ENCODE results near the gene WDR45B. TPM values are rescaled to one million over a fixed set of nuclear protein-coding genes. Genes with fewer than 3 reads are reported as not detected.

Gene WDR45B
- total RNA-seq, 2 experiments from 2014 or later = 49.8 to 54.3 TPM

- Histone ChIP-seq H3K9me3 (ENCODE audit: control insufficient read depth in 1 of 2, insufficient read depth in 1 of 2, low read length in 2 of 2) (no peaks in the 10 kb centered on the region), H3K4me1 (ENCODE audit: insufficient read depth, low read length) (peaks cover 5% of the 10 kb centered on the region), H3K4me3 (ENCODE audit: low read length) (no peak overlapping the region), H3K36me3 (ENCODE audit: insufficient read depth, low read length) (no peaks in the 10 kb centered on the region), H3K27ac (ENCODE audit: low read depth in 1 of 2, low read length in 2 of 2) (no peak overlapping the region), H3K27me3 (ENCODE audit: control insufficient read depth in 1 of 2, insufficient read depth in 2 of 2, low read length in 2 of 2) (no peaks in the 10 kb centered on the region)
- no peak overlapping the region for H3K4me3 Mint-ChIP-seq
- peaks cover 6% of the 10 kb centered on the region for H3K4me1 Mint-ChIP-seq (ENCODE audit: low read depth)
- H3K27me3 Mint-ChIP-seq = no peaks in the 10 kb centered on the region
- H3K36me3 Mint-ChIP-seq (ENCODE audit: low read depth) = peaks cover 7% of the 10 kb centered on the region
- H3K9me3 Mint-ChIP-seq = no peaks in the 10 kb centered on the region
- no peak for DNase-seq
- CTCF ChIA-PET = no interaction called here
- no peak overlapping the region for H3K27ac Mint-ChIP-seq
- intact Hi-C loops (cut with DNase I, micrococcal nuclease) = no loop called here
- no peak for ATAC-seq (ENCODE audit: poor library complexity)
- POLR2A ChIA-PET = no interaction called here
- TF ChIP-seq CTCF (IDR thresholded peaks at IDR 0.05) = no peak
Observed at GRCh38 chr17:82664276-82664575, 16.0 kb upstream of the WDR45B start.

GRCh38 chr17:82663381-82664275, 15.4 kb upstream of the WDR45B start:
- no peaks in the 10 kb centered on the region for H3K27me3 Mint-ChIP-seq
- peaks cover 7% of the 10 kb centered on the region for H3K36me3 Mint-ChIP-seq (ENCODE audit: low read depth)
- TF ChIP-seq CTCF (IDR thresholded peaks at IDR 0.05) = no peak
- no peaks in the 10 kb centered on the region for H3K9me3 ChIP-seq (ENCODE audit: control insufficient read depth in 1 of 2, insufficient read depth in 1 of 2, low read length in 2 of 2)
- H3K36me3 ChIP-seq (ENCODE audit: insufficient read depth, low read length) = no peaks in the 10 kb centered on the region
- ChIA-PET POLR2A (no interaction called here), CTCF (no interaction called here)
- ATAC-seq (ENCODE audit: poor library complexity) (no peak), DNase-seq (no peak)
- H3K9me3 Mint-ChIP-seq = no peaks in the 10 kb centered on the region
- no peak overlapping the region for H3K27ac Mint-ChIP-seq
- H3K4me1 Mint-ChIP-seq (ENCODE audit: low read depth) = peaks cover 4% of the 10 kb centered on the region
- H3K4me3 ChIP-seq (ENCODE audit: low read length) = no peak overlapping the region
- intact Hi-C loops (cut with DNase I, micrococcal nuclease) = no loop called here
- no peaks in the 10 kb centered on the region for H3K27me3 ChIP-seq (ENCODE audit: control insufficient read depth in 1 of 2, insufficient read depth in 2 of 2, low read length in 2 of 2)
- H3K4me1 ChIP-seq (ENCODE audit: insufficient read depth, low read length) = peaks cover 2% of the 10 kb centered on the region
- no peak overlapping the region for H3K4me3 Mint-ChIP-seq
- H3K27ac ChIP-seq (ENCODE audit: low read depth in 1 of 2, low read length in 2 of 2) = no peak overlapping the region

- no peak overlapping the region for H3K4me3 ChIP-seq (ENCODE audit: low read length)
- Mint-ChIP-seq H3K4me1 (ENCODE audit: low read depth) (no peaks in the 10 kb centered on the region), H3K27me3 (no peaks in the 10 kb centered on the region), H3K36me3 (ENCODE audit: low read depth) (peaks cover 7% of the 10 kb centered on the region), H3K9me3 (no peaks in the 10 kb centered on the region), H3K27ac (no peak overlapping the region), H3K4me3 (no peak overlapping the region)
- no peaks in the 10 kb centered on the region for H3K9me3 ChIP-seq (ENCODE audit: control insufficient read depth in 1 of 2, insufficient read depth in 1 of 2, low read length in 2 of 2)
- ChIA-PET CTCF (no interaction called here), POLR2A (no interaction called here)
- no peak for TF ChIP-seq CTCF (IDR thresholded peaks at IDR 0.05)
- no peak for DNase-seq
- H3K27ac ChIP-seq (ENCODE audit: low read depth in 1 of 2, low read length in 2 of 2) = no peak overlapping the region
- H3K4me1 ChIP-seq (ENCODE audit: insufficient read depth, low read length) = no peaks in the 10 kb centered on the region
- intact Hi-C loops (cut with DNase I, micrococcal nuclease) = no loop called here
- no peak for ATAC-seq (ENCODE audit: poor library complexity)
- peaks cover 3% of the 10 kb centered on the region for H3K36me3 ChIP-seq (ENCODE audit: insufficient read depth, low read length)
- H3K27me3 ChIP-seq (ENCODE audit: control insufficient read depth in 1 of 2, insufficient read depth in 2 of 2, low read length in 2 of 2) = no peaks in the 10 kb centered on the region
Observed at GRCh38 chr17:82662711-82663261, 14.5 kb upstream of the WDR45B start.

All from CD4-positive, alpha-beta T cell (primary cell).